Small intestine (tissue), 7 donors: Measurements from ENCODE around the gene GXYLT2. TPM values are rescaled to one million over a fixed set of nuclear protein-coding genes. Genes with fewer than 3 reads are reported as not detected.

Experiments used
- DNase-seq, 2 donors: peaks; one replicate each; pipeline versions ENCODE4 v3.0.0 to v3.0.0-alpha.2; 2013
- FAIRE-seq: peaks from 2 replicates; lab custom pipeline; 2012; peaks lifted over from hg19 to GRCh38; lab: Jason Lieb, UNC
- H3K27ac ChIP-seq, 3 donors: one replicate each; pipeline ENCODE4 v1.5.1; 2013; ENCODE audit warnings: low read length in 2 of 3, mild to moderate bottlenecking in 2 of 3, control low read depth in 1 of 3, inconsistent platforms in 1 of 3, low read depth in 1 of 3, moderate library complexity in 1 of 3
- H3K27me3 ChIP-seq, 3 donors: one replicate each; pipeline ENCODE4 v1.6.1; 2013; ENCODE audit warnings: low read length in 3 of 3, inconsistent platforms in 1 of 3; ENCODE audit not compliant: control insufficient read depth in 3 of 3, insufficient read depth in 3 of 3
- H3K36me3 ChIP-seq, 3 donors: one replicate each; pipeline ENCODE4 v1.6.1; 2013; ENCODE audit warnings: low read length in 3 of 3, inconsistent platforms in 1 of 3, low read depth in 1 of 3, mild to moderate bottlenecking in 1 of 3, moderate library complexity in 1 of 3; ENCODE audit not compliant: control insufficient read depth in 3 of 3, insufficient read depth in 2 of 3
- H3K4me1 ChIP-seq, 3 donors: one replicate each; pipeline ENCODE4 v1.6.1; 2013; ENCODE audit warnings: low read length in 2 of 3, inconsistent platforms in 1 of 3, low read depth in 1 of 3, mild to moderate bottlenecking in 1 of 3, moderate library complexity in 1 of 3; ENCODE audit not compliant: control insufficient read depth in 3 of 3, insufficient read depth in 2 of 3
- H3K4me3 ChIP-seq, 3 donors: one replicate each; pipeline ENCODE4 v1.5.1; 2013; ENCODE audit warnings: low read length in 3 of 3, control low read depth in 1 of 3, inconsistent platforms in 1 of 3, low read depth in 1 of 3, mild to moderate bottlenecking in 1 of 3, moderate library complexity in 1 of 3
- H3K9me3 ChIP-seq, 2 donors: one replicate each; pipeline ENCODE4 v1.6.1; 2013; ENCODE audit warnings: low read depth in 1 of 2, low read length in 1 of 2; ENCODE audit not compliant: control insufficient read depth in 2 of 2, insufficient read depth in 1 of 2
- WGBS, 3 donors: extraction: QIAGEN DNeasy Blood & Tissue Kit; methylation state at CpG; one replicate each; pipeline ENCODE4 v1.1.7; 2013; 5-methylcytosine and 5-hydroxymethylcytosine counted together
- polyA plus RNA-seq, 4 donors: library from polyadenylated mRNA; stranded (reverse) in 3 of 4; unstranded in 1 of 4; fragments of 200-250 nt in 3 of 4; fragments of 120-200 nt in 1 of 4; gene quantifications; one replicate each; pipeline versions ENCODE4 v1.2.1 to v1.2.3, GENCODE V29; 2013
- donor health status: healthy with polysubstance abuse.
- donor health status: control.
- donor health status: control.
- donor health status: Bipolar disorder and iron deficiency.
- donor health status: healthy.

The GXYLT2 gene
- polyA plus RNA-seq, 4 donors: 0.48 to 3.2 (median 0.54) TPM; not detected in 1

DNA sequence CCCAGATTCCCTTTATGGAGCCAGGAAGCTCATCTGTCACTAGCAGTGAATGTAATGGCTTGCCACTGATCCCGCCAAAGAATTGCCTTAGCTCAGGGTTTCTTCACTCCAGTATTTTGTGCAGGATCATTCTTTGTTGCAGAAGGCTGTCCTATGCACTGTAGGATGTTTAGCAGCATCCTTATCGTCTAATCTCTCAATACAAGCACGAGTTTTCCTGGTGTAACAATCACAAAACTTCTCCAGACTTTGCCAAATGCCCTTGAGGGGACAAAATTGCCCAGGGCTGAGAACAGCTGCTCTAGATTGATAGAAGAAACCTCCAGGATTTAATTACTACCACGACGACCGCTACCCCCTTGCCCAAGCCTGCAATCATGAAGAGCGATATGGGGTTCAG lies 32.8 kb upstream of the GXYLT2 start:
- FAIRE-seq: no peak
- Histone ChIP-seq H3K4me3 (no peak overlapping the region), H3K27ac (no peak overlapping the region), H3K36me3 (no peaks in the 10 kb centered on the region), H3K9me3 (no peaks in the 10 kb centered on the region), H3K27me3 (no peaks in the 10 kb centered on the region), H3K4me1 (no peaks in the 10 kb centered on the region)
- DNase-seq: no peak
- WGBS, 3 donors: 60 to 76% (median 63%) methylated on average over 7 of the region's 7 CpGs

DNA sequence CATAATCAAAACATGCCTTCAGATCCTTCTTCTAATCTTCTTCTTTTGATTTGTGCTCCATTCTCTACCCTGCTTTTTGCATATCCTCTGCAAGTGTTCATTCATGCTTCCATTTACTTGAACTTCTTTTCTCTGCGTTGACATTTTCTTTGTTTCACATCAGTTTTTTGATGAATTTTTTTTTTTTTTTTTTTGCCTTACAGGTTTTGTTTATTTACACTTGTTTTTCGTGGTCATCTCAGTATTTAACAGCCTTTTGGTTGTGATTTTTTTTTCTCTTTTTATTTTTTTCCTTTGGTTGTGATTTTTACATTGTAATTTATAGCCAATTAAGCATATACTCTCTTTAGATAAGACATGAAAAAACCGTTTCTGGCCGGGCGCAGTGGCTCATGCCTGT lies 27.8 kb upstream of the GXYLT2 start:
- Histone ChIP-seq H3K4me3 (no peak overlapping the region), H3K9me3 (no peaks in the 10 kb centered on the region), H3K36me3 (no peaks in the 10 kb centered on the region), H3K27ac (no peak overlapping the region), H3K27me3 (no peaks in the 10 kb centered on the region), H3K4me1 (no peaks in the 10 kb centered on the region)
- no peak for FAIRE-seq
- WGBS, 3 donors: 79 to 83% (median 81%) methylated on average over 5 of the region's 5 CpGs
- no peak for DNase-seq

DNA sequence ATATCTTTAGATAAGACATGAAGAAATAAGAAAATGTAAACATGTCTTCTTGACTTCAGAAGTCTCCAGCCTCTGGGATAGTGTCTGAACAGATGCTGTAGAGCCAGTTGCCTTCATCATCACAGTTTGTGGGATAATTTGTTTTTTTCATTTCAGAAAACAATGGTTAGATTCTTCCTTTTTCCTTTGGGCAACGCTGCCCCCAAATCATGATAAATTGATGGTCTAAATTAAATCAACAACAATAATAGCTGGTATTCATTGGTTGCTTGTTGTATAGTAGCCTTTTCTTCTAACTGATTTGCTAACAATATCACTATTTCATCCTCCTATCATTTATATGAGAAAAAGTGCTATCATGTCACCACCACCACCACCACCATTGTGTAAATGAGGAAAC lies 27.0 kb upstream of the GXYLT2 start:
- H3K4me3 ChIP-seq: no peak overlapping the region
- no peaks in the 10 kb centered on the region for H3K4me1 ChIP-seq
- H3K27ac ChIP-seq: no peak overlapping the region
- WGBS, 3 donors: 63 to 84% (median 74%) methylated on average over 1 of the region's 1 CpG
- no peaks in the 10 kb centered on the region for H3K9me3 ChIP-seq
- DNase-seq (no peak), FAIRE-seq (no peak)
- no peaks in the 10 kb centered on the region for H3K27me3 ChIP-seq
- no peaks in the 10 kb centered on the region for H3K36me3 ChIP-seq

DNA sequence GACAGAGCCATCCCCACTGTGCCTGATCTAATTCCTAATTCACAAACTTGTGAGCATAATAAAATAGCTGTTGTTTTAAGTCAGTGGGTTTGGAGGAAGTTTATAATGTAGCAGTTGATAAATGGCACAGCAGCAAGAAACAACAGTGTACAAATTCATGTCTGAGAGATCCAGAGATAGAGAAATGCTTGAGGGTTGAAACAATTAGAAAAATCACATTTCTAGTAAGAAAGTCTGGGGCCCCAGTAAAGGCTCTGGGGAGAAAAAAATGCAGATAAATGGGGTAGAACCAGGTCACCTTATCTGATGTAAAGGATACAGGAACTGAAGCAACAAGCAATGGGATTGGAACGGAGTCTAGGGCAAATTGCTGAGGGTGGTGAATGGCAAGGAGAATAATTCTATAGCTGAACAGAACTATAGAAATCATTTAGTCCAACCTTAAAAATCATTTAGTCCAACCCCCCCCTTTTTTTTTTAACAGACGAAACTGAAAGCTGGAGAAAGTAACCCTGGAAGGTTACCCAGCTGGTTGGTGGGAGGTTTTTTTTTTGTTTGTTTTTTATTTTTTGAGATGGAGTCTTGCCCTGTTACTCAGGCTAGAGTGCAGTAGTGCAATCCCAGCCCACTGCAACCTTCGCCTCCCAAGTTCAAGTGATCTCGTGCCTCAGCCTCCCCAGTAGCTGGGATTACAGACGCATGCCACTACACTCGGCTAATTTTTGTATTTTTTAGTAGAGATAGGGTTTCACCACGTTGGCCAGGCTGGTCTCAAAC lies 25.3 kb upstream of the GXYLT2 start:
- H3K36me3 ChIP-seq: no peaks in the 10 kb centered on the region
- no peaks in the 10 kb centered on the region for H3K27me3 ChIP-seq
- H3K4me3 ChIP-seq: no peak overlapping the region
- H3K4me1 ChIP-seq: no peaks in the 10 kb centered on the region
- H3K27ac ChIP-seq: no peak overlapping the region
- H3K9me3 ChIP-seq: no peaks in the 10 kb centered on the region
- no peak for DNase-seq
- no peak for FAIRE-seq
- WGBS, 3 donors: 52 to 55% (median 55%) methylated on average over 7 of the region's 7 CpGs

DNA sequence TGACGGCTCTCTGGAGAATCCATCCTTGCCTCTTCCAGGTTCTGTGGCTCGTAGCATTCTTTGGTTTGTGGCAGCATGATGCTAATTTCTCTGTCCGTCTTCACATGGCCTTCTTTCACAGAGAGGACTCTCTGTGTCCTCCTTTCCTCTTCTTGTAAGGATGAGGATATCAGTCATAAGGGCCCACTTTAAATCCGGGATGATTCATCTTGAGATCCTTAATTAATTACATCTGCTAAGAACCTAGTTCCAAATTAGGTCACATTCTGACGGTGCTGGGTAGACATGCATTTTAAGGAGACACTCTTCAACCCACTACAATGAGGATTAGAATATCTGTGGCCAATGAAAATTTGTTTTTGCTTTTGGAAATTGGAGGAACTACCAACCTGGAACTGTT lies 15.7 kb upstream of the GXYLT2 start:
- Histone ChIP-seq H3K27me3 (peaks cover 0 to 3% (median 0%) of the 10 kb centered on the region in 3 donors), H3K4me1 (no peaks in the 10 kb centered on the region), H3K36me3 (no peaks in the 10 kb centered on the region), H3K4me3 (no peak overlapping the region), H3K27ac (no peak overlapping the region), H3K9me3 (no peaks in the 10 kb centered on the region)
- FAIRE-seq (no peak), DNase-seq (no peak)
- WGBS, 3 donors: 71 to 87% (median 79%) methylated on average over 5 of the region's 5 CpGs

DNA sequence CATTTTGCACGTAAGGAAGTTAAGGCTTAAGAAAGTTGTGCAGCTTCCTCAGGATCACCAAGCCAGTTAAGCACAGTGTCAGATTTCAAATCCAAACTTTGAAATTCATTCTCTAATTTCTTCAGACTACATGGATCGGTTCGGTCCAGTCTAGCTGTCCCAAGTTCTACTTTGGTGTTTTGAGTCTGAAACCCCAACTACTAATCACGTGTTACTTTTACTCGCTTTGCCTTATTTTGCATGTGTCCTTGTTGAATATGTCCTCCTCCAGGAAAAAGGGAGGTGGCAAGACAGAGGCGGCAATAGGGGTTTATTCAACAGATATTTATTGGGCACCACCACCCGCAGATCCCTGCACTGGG lies 522 bp upstream of the GXYLT2 start:
- FAIRE-seq (no peak), DNase-seq (no peak)
- Histone ChIP-seq H3K27ac (peak overlapping the region in 1 of 3 donors; percentile 32), H3K36me3 (no peaks in the 10 kb centered on the region), H3K4me1 (peaks cover 0 to 5% (median 2%) of the 10 kb centered on the region in 3 donors), H3K27me3 (peaks cover 0 to 7% (median 6%) of the 10 kb centered on the region in 3 donors), H3K9me3 (peaks cover 0 to 5% of the 10 kb centered on the region in 2 donors), H3K4me3 (peak overlapping the region in 1 of 3 donors; percentile 42)
- 4 to 9% (median 4%) methylated on average over 7 of the region's 7 CpGs for WGBS, 3 donors

DNA sequence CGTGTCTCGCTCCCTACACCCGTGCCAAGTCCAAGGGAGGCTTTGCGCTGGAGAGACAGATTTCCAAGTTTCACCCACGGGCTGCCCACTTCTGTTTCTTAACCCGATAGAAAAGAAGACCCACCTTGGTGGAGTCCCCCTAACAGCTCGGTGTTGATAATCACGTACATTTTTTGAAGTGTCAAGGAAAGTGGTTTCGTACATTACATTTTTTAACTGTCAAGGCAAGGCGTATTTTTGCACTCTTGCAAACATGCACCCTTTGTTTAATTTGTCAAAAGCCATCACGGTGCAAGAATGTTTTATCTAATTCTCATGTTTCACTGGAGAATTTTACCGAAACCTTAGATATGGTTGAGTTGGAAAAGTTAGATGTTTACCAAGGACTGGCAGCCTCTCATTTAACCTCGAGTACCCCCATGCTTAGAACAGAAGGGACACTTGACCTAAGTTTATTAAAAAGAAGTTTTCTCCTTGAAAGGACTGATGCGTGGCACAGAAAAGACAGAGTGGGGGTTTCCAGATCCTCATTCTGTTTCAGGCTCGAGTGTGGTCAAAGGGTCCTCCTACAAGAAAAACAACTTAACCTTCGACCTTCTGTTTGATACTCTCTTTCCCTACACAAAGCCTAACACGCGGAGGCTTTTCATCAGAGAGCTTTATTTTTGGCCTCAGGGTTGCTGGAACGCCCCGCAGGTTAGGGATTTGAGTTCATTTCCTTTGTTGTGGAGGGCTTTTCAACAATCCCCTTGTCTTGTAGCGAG lies 882 bp downstream of the GXYLT2 start:
- FAIRE-seq (no peak), DNase-seq (peak in 1 of 2 donors; percentile 55)
- no peak overlapping the region for H3K27ac ChIP-seq
- peaks cover 0 to 7% (median 6%) of the 10 kb centered on the region in 3 donors for H3K27me3 ChIP-seq
- 12 to 17% (median 15%) methylated on average over 21 of the region's 21 CpGs for WGBS, 3 donors
- no peaks in the 10 kb centered on the region for H3K9me3 ChIP-seq
- H3K4me3 ChIP-seq: peak overlapping the region; percentile 24 to 62 (median 41)
- H3K4me1 ChIP-seq: peaks cover 0 to 5% (median 2%) of the 10 kb centered on the region in 3 donors
- H3K36me3 ChIP-seq: no peaks in the 10 kb centered on the region

DNA sequence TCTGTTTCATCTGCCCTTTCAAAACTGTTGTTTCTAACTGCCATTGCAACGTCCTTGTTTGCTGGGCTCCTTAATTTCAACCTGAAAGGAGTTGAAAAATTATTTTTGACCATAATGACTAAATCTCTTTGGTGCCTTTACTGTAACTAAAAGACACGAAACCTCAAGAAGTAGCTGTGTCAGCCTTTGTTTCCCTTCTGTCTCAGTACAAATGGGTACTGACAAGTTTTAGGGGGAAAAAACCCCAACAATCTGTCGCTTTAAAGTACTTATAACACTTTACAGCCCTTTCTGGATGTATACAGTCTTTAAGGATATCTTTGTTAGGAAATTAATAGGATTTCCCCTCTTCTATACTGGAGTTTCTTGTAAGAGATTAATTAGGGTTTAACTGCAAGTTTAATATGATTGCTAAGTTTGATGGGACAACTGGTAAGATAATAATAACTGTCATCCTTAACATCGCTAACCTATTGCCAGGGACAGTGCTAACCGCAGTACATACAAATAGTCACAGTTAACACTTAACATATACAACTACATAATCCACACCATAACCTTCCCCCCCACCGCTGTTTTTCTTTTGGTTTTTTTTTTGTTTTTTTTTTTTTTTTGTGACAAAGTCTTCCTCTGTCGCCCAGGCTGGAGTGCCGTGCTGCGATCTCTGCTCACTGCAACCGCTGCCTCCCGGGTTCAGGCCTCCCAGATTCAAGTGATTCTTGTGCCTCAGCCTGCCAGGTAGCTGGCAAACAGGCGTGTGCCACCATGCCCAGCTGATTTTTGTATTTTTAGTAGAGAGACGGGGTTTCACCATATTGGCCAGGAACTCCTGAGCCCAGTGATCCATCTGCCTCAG lies 1.7 kb downstream of the GXYLT2 start:
- FAIRE-seq (no peak), DNase-seq (no peak)
- Histone ChIP-seq H3K36me3 (no peaks in the 10 kb centered on the region), H3K27me3 (peaks cover 0 to 6% (median 5%) of the 10 kb centered on the region in 3 donors), H3K9me3 (no peaks in the 10 kb centered on the region), H3K27ac (no peak overlapping the region), H3K4me3 (no peak overlapping the region), H3K4me1 (peaks cover 0 to 5% (median 2%) of the 10 kb centered on the region in 3 donors)
- 77 to 81% (median 79%) methylated on average over 13 of the region's 13 CpGs for WGBS, 3 donors
